H1 (cell line): ENCODE data around the gene CCDC102A. TPM values are rescaled to one million over a fixed set of nuclear protein-coding genes. Genes with fewer than 3 reads are reported as not detected.
A peak's percentile ranks its signal among the peaks of the same experiment; 100 is the strongest.

Experiments used
- CTCF ChIA-PET: fragments of 300-600 bp; sonication (Branson Sonifier 250); formaldehyde crosslinking; loops from one replicate; lab custom pipeline; 2021; ENCODE audit not compliant: partially characterized antibody; lab: Charles Lee
- POLR2A ChIA-PET: fragments of 300-600 bp; sonication (Branson Sonifier 250); formaldehyde crosslinking; loops from one replicate; lab custom pipeline; 2021; ENCODE audit warnings: inconsistent platforms; ENCODE audit not compliant: partially characterized antibody; lab: Charles Lee
- DNase-seq, 2 experiments: peaks; one replicate each; pipeline versions ENCODE4 v3.0.0 to v3.0.0-alpha.2; 2010 to 2022; ENCODE audit warnings: low spot score in 2 of 2, low read depth in 1 of 2, mixed read lengths in 1 of 2
- FAIRE-seq: peaks from 2 replicates; lab custom pipeline; 2011; peaks lifted over from hg19 to GRCh38; lab: Jason Lieb, UNC
- H2AFZ ChIP-seq: 2 replicates; pipeline ENCODE4 v1.8.1; 2012; ENCODE audit warnings: low read length, inconsistent platforms
- H2AK5ac ChIP-seq: 2 replicates; pipeline ENCODE4 v1.6.1; 2013; ENCODE audit warnings: low read depth, low read length
- H2BK120ac ChIP-seq: replicated peaks from 2 replicates; pipeline ENCODE3; 2013; ENCODE audit warnings: low read depth, low read length, inconsistent platforms
- H2BK12ac ChIP-seq: 2 replicates; pipeline ENCODE4 v1.6.1; 2013; ENCODE audit warnings: low read depth, low read length
- H2BK15ac ChIP-seq: 2 replicates; pipeline ENCODE4 v1.6.1; 2013; ENCODE audit warnings: low read length
- H2BK20ac ChIP-seq: 2 replicates; pipeline ENCODE4 v1.6.1; 2013; ENCODE audit warnings: low read length
- H2BK5ac ChIP-seq: 2 replicates; pipeline ENCODE4 v1.6.1; 2013; ENCODE audit warnings: low read depth, low read length
- H3K14ac ChIP-seq: 2 replicates; pipeline ENCODE4 v1.6.1; 2013; ENCODE audit warnings: inconsistent platforms; ENCODE audit not compliant: insufficient read length
- H3K18ac ChIP-seq: 2 replicates; pipeline ENCODE4 v1.6.1; 2013; ENCODE audit warnings: low read length; ENCODE audit errors: extremely low read depth
- H3K23ac ChIP-seq: 2 replicates; pipeline ENCODE4 v1.6.1; 2013; ENCODE audit warnings: inconsistent platforms; ENCODE audit not compliant: insufficient read length
- H3K23me2 ChIP-seq: 2 replicates; pipeline ENCODE4 v1.6.1; 2013; ENCODE audit warnings: low read depth, low read length
- H3K27ac ChIP-seq: 2 replicates; pipeline ENCODE4 v1.6.1; 2011; ENCODE audit warnings: low read depth, low read length, inconsistent platforms
- H3K27me3 ChIP-seq, 4 experiments: replicated peaks in 1 of 4; 1 replicate in 1 of 4; 2 replicates in 3 of 4; pipeline versions ENCODE4 v1.6.1 to v1.8.1; 2011 to 2013; ENCODE audit warnings: low read length in 3 of 4, mild to moderate bottlenecking in 3 of 4, inconsistent platforms in 2 of 4, mixed read lengths in 2 of 4, moderate library complexity in 1 of 4; ENCODE audit not compliant: control insufficient read depth in 3 of 4, insufficient read depth in 3 of 4; ENCODE audit errors: extremely low read depth in 1 of 4
- H3K36me3 ChIP-seq, 4 experiments: 2 replicates each; pipeline versions ENCODE4 v1.6.1 to v1.8.1; 2011 to 2013; ENCODE audit warnings: mild to moderate bottlenecking in 4 of 4, low read length in 3 of 4, moderate library complexity in 2 of 4, control low read depth in 1 of 4, inconsistent platforms in 1 of 4; ENCODE audit not compliant: insufficient read depth in 4 of 4, control insufficient read depth in 2 of 4
- H3K4ac ChIP-seq: replicated peaks from 2 replicates; pipeline ENCODE3; 2013; ENCODE audit warnings: low read length, low read depth, mixed read lengths, inconsistent platforms; ENCODE audit not compliant: insufficient read length
- H3K4me1 ChIP-seq, 4 experiments: replicated peaks in 1 of 4; 1 replicate in 1 of 4; 2 replicates in 3 of 4; pipeline versions ENCODE4 v1.6.1 to v1.8.1; 2011 to 2013; ENCODE audit warnings: low read length in 3 of 4, inconsistent platforms in 2 of 4, mixed read lengths in 1 of 4; ENCODE audit not compliant: insufficient read depth in 4 of 4, control insufficient read depth in 3 of 4
- H3K4me2 ChIP-seq, 2 experiments: 2 replicates each; pipeline versions ENCODE4 v1.6.1 to v1.8.1; 2011 to 2013; ENCODE audit warnings: low read depth in 2 of 2, low read length in 2 of 2, control low read depth in 1 of 2, inconsistent platforms in 1 of 2, mild to moderate bottlenecking in 1 of 2; ENCODE audit not compliant: insufficient read depth in 1 of 2
- H3K4me3 ChIP-seq, 4 experiments: fragments of 200-600, 300-600 bp in 1 of 4; sonication (generic), shearing (Covaris generic), sonication (Bioruptor Twin) in 1 of 4; 2 replicates each; pipeline versions ENCODE4 v1.5.1 to v1.8.1; 2011 to 2016; ENCODE audit warnings: low read length in 4 of 4, low read depth in 3 of 4, control low read depth in 2 of 4, inconsistent platforms in 2 of 4, mild to moderate bottlenecking in 2 of 4, mixed read lengths in 1 of 4, moderate library complexity in 1 of 4; ENCODE audit not compliant: insufficient read depth in 2 of 4; ENCODE audit errors: extremely low read depth in 1 of 4
- H3K56ac ChIP-seq: replicated peaks from 2 replicates; pipeline ENCODE3; 2013; ENCODE audit warnings: low read depth, mild to moderate bottlenecking, mixed read lengths, low read length, inconsistent platforms; ENCODE audit not compliant: insufficient read length
- H3K79me1 ChIP-seq: 2 replicates; pipeline ENCODE4 v1.6.1; 2013; ENCODE audit warnings: low read depth, low read length, control low read depth
- H3K79me2 ChIP-seq, 2 experiments: 2 replicates each; pipeline versions ENCODE4 v1.6.1 to v1.8.1; 2012 to 2013; ENCODE audit warnings: low read length in 2 of 2, mild to moderate bottlenecking in 2 of 2, inconsistent platforms in 1 of 2; ENCODE audit not compliant: insufficient read depth in 2 of 2, control insufficient read depth in 1 of 2
- H3K9ac ChIP-seq, 4 experiments: replicated peaks in 1 of 4; 1 replicate in 1 of 4; 2 replicates in 3 of 4; pipeline versions ENCODE4 v1.6.1 to v1.8.1; 2011 to 2013; ENCODE audit warnings: low read depth in 3 of 4, low read length in 3 of 4, control low read depth in 2 of 4, mild to moderate bottlenecking in 2 of 4, moderate library complexity in 2 of 4, inconsistent platforms in 1 of 4; ENCODE audit errors: extremely low read depth in 1 of 4
- H3K9me3 ChIP-seq, 2 experiments: 2 replicates each; pipeline versions ENCODE4 v1.6.1 to v1.8.1; 2012 to 2013; ENCODE audit warnings: mild to moderate bottlenecking in 2 of 2, moderate library complexity in 2 of 2, control low read depth in 1 of 2, inconsistent platforms in 1 of 2, low read depth in 1 of 2, low read length in 1 of 2, mixed read lengths in 1 of 2; ENCODE audit not compliant: insufficient read depth in 2 of 2
- H4K20me1 ChIP-seq, 2 experiments: replicated peaks in 1 of 2; 2 replicates each; pipeline versions ENCODE3 to v1.8.1; 2011 to 2013; ENCODE audit warnings: inconsistent platforms in 2 of 2, low read length in 2 of 2, mild to moderate bottlenecking in 1 of 2; ENCODE audit not compliant: insufficient read depth in 2 of 2, control insufficient read depth in 1 of 2
- H4K5ac ChIP-seq: 2 replicates; pipeline ENCODE4 v1.6.1; 2013; ENCODE audit warnings: low read length, low read depth, mixed read lengths, inconsistent platforms; ENCODE audit not compliant: insufficient read length
- H4K8ac ChIP-seq: 2 replicates; pipeline ENCODE4 v1.8.0; 2013; ENCODE audit warnings: mild to moderate bottlenecking, moderate library complexity, low read length, inconsistent platforms; ENCODE audit not compliant: insufficient read depth; ENCODE audit errors: extremely low read depth
- H4K91ac ChIP-seq: replicated peaks from 2 replicates; pipeline ENCODE3; 2013; ENCODE audit warnings: low read length, mixed read lengths, inconsistent platforms; ENCODE audit not compliant: insufficient read length
- ATF2 ChIP-seq: IDR thresholded peaks from 2 replicates; pipeline ENCODE4 v1.6.1; 2012; ENCODE audit warnings: low read length, inconsistent platforms
- BACH1 ChIP-seq: IDR thresholded peaks from 2 replicates; pipeline ENCODE4 v1.6.1; 2012; ENCODE audit warnings: low read length, improper control_type of control experiment
- EP300 ChIP-seq, 2 experiments: IDR thresholded peaks; 1 replicate in 1 of 2; 2 replicates in 1 of 2; pipeline ENCODE4 v1.6.1; 2011 to 2012; ENCODE audit warnings: low read depth in 2 of 2, low read length in 2 of 2, mild to moderate bottlenecking in 2 of 2, borderline replicate concordance in 1 of 2, inconsistent platforms in 1 of 2, moderate library complexity in 1 of 2
- KDM1A ChIP-seq: fragments of 200-600, 300-600 bp; sonication (generic); IDR thresholded peaks from 2 replicates; pipeline ENCODE4 v1.7.1; 2016; ENCODE audit warnings: mild to moderate bottlenecking, low read length, borderline replicate concordance
- NANOG ChIP-seq: IDR thresholded peaks from 2 replicates; pipeline ENCODE4 v1.6.1; 2011; ENCODE audit warnings: low read length, low read depth, mild to moderate bottlenecking, inconsistent platforms; ENCODE audit not compliant: insufficient read depth, poor library complexity, severe bottlenecking
- USF2 ChIP-seq: IDR thresholded peaks from 2 replicates; pipeline ENCODE4 v1.6.1; 2011; ENCODE audit warnings: low read length, improper control_type of control experiment
- WGBS, 2 experiments: shearing (Covaris generic) in 1 of 2; methylation state at CpG; one replicate each; pipeline versions ENCODE4 v1.1.6 to v1.1.7; 2013 to 2015; ENCODE audit warnings: low lambda C conversion rate in 2 of 2, mixed read lengths in 2 of 2, inconsistent platforms in 1 of 2, low coverage in 1 of 2, missing lambda C conversion rate in 1 of 2; ENCODE audit not compliant: insufficient replicate concordance in 2 of 2, insufficient coverage in 1 of 2, insufficient read length in 1 of 2; ENCODE audit errors: extremely low coverage in 1 of 2, missing lambda C conversion rate in 1 of 2; 5-methylcytosine and 5-hydroxymethylcytosine counted together
- polyA plus RNA-seq, 7 experiments: library from polyadenylated mRNA; depleted of rRNA in 3 of 7; stranded (reverse) in 5 of 7; unstranded in 2 of 7; fragments of >200 nt in 5 of 7; fragments of 200-250 nt in 2 of 7; gene quantifications; 1 replicate in 5 of 7; 2 replicates in 1 of 7; 4 replicates in 1 of 7; pipeline versions ENCODE4 v1.2.1 to v1.2.3, GENCODE V29; 2011 to 2013; ENCODE audit warnings: missing spikeins in 2 of 7, mixed read lengths in 2 of 7
- total RNA-seq: library from RNA; stranded (reverse); fragmentation: NEBNext Ultra II Directional; extraction: Animal tissue kit (Norgen Biotek cat#: 25700); gene quantifications from 2 replicates; pipeline ENCODE4 v1.2.1, GENCODE V29; 2021

CCDC102A gene
- total and polyA plus RNA-seq, 2 of the 8 experiments (the other 6 are each of a cell fraction or from before 2014, with no cell fraction given), result 4.0 to 7.5 TPM

GRCh38 chr16:57486858-57487834, 49.2 kb downstream of the CCDC102A start:
- H3K9ac ChIP-seq, result no peak overlapping the region
- H3K4me2 ChIP-seq, result peak overlapping the region; percentile 59 to 68
- FAIRE-seq, result no peak
- no peak for TF ChIP-seq EP300 (IDR thresholded peaks at IDR 0.05; ENCODE audit: borderline replicate concordance in 1 of 2, low read depth in 2 of 2, low read length in 2 of 2)
- no peak for TF ChIP-seq NANOG
- no peak for TF ChIP-seq USF2
- TF ChIP-seq KDM1A, result no peak
- TF ChIP-seq ATF2, result no peak
- TF ChIP-seq BACH1, result no peak

More at GRCh38 chr16:57486858-57487834, 49.2 kb downstream of the CCDC102A start:
- CTCF ChIA-PET, result interaction anchor here (0.6 to 3.4 kb wide), 11 partner anchors 11 to 69 kb away, joined by 3 to 19 read pairs (median 7); partner anchors contain the start of gene POLR2C
- peak overlapping the region; percentile 76 for H4K5ac ChIP-seq
- 0 out of 2 replicates have a peak overlapping the region, but pooled peaks have one; percentile 88 for H2BK15ac ChIP-seq
- no peak overlapping the region for H3K14ac ChIP-seq
- H4K20me1 ChIP-seq, result no peaks in the 10 kb centered on the region
- H2BK20ac ChIP-seq, result 0 out of 2 replicates have a peak overlapping the region, but pooled peaks have one; percentile 27
- H3K27ac ChIP-seq, result no peak overlapping the region
- H3K4me3 ChIP-seq, result peak overlapping the region in 3 of 4 experiments; percentile 11 to 79 (median 21); a peak in 4 of 8 replicates
- H2AK5ac ChIP-seq, result no peak overlapping the region
- H3K79me1 ChIP-seq, result no peaks in the 10 kb centered on the region
- no peaks in the 10 kb centered on the region for H3K79me2 ChIP-seq
- 77% methylated on average over 8 of the region's 8 CpGs; no CpG with 5 or more reads in 1 of the 2 experiments for WGBS, 2 experiments
- peak overlapping the region; percentile 55 for H4K91ac ChIP-seq
- H3K18ac ChIP-seq, result peak overlapping the region; percentile 71
- peak overlapping the region; percentile 96 for H4K8ac ChIP-seq
- peaks cover 3 to 6% of the 10 kb centered on the region in 2 experiments; a peak in 1 of 4 replicates for H3K9me3 ChIP-seq
- H3K23me2 ChIP-seq, result peaks cover 9% of the 10 kb centered on the region; the same call in 1 of the 2 replicates
- peak overlapping the region; percentile 99 for H2BK120ac ChIP-seq
- H3K36me3 ChIP-seq, result no peaks in the 10 kb centered on the region
- H3K56ac ChIP-seq, result no peak overlapping the region
- POLR2A ChIA-PET, result interaction anchor here (0.9 to 2.4 kb wide), 10 partner anchors 11 to 55 kb away, joined by 3 to 9 read pairs (median 4); partner anchors contain the start of genes ADGRG5 and POLR2C
- peak overlapping the region; percentile 100 for H2AFZ ChIP-seq
- H3K23ac ChIP-seq, result no peak overlapping the region
- no peak for DNase-seq
- H3K4me1 ChIP-seq, result peaks cover 0 to 14% (median 10%) of the 10 kb centered on the region in 4 experiments; a peak in 6 of 7 replicates
- H3K4ac ChIP-seq, result peak overlapping the region; percentile 94
- 0 out of 2 replicates have a peak overlapping the region, but pooled peaks have one; percentile 68 for H2BK12ac ChIP-seq
- H3K27me3 ChIP-seq, result peaks cover 0 to 12% (median 4%) of the 10 kb centered on the region in 4 experiments; a peak in 4 of 7 replicates
- peak overlapping the region; percentile 75; the same call in 1 of the 2 replicates for H2BK5ac ChIP-seq
